Inflammatory macrophage (primary cell): ENCODE measurements around the gene NPW.

ENCODE experiments used
- DNase-seq, 2 donors: peaks; one replicate each; pipeline ENCODE4 v3.0.0-alpha.2; 2020 to 2022

The NPW gene

GRCh38 chr16:2037115-2037514 lies 17.5 kb downstream of the NPW start:
- DNase-seq: no peak

- DNase-seq: no peak
Observed at GRCh38 chr16:2037647-2038381, 18.2 kb downstream of the NPW start.

- DNase-seq: peak in 1 of 2 donors; percentile 23
Observed at GRCh38 chr16:2038382-2039231, 19.0 kb downstream of the NPW start.

GRCh38 chr16:2039274-2040031 lies 19.9 kb downstream of the NPW start:
- peak in 1 of 2 donors; percentile 7 for DNase-seq

GRCh38 chr16:2040041-2040786 lies 20.6 kb downstream of the NPW start:
- no peak for DNase-seq

- DNase-seq: no peak
Observed at GRCh38 chr16:2040787-2041522, 21.4 kb downstream of the NPW start.

- no peak for DNase-seq
Observed at GRCh38 chr16:2042171-2042985, 22.8 kb downstream of the NPW start.

GRCh38 chr16:2042986-2043666 lies 23.5 kb downstream of the NPW start:
- peak in 1 of 2 donors; percentile 30 for DNase-seq

- DNase-seq: peak; percentile 75 to 94
Observed at GRCh38 chr16:2043667-2044451, 24.3 kb downstream of the NPW start.

- no peak for DNase-seq
Observed at GRCh38 chr16:2044541-2044940, 25.0 kb downstream of the NPW start.

GRCh38 chr16:2045965-2046892 lies 26.6 kb downstream of the NPW start:
- DNase-seq: no peak

- DNase-seq: no peak
Observed at GRCh38 chr16:2046893-2047329, 27.3 kb downstream of the NPW start.

- peak; percentile 95 to 97 for DNase-seq
Observed at GRCh38 chr16:2047330-2048115, 27.9 kb downstream of the NPW start, which contains the start of the genes NTHL1 and TSC2. Gene NTHL1 (minus strand): TSS chr16:2047834. CDS start chr16:2047823, 11 bp downstream. Gene TSC2 (plus strand): TSS chr16:2047985. CDS start chr16:2048616, 631 bp downstream.

- peak in 1 of 2 donors; percentile 3 for DNase-seq
Observed at GRCh38 chr16:2048116-2048543, 28.5 kb downstream of the NPW start.

- no peak for DNase-seq
Observed at GRCh38 chr16:2053211-2053610, 33.6 kb downstream of the NPW start.

GRCh38 chr16:2053897-2054296 lies 34.3 kb downstream of the NPW start:
- DNase-seq: no peak
